ENCODE results near the gene GRK2. TPM values are rescaled to one million over a fixed set of nuclear protein-coding genes. Genes with fewer than 3 reads are reported as not detected.
A peak's percentile ranks its signal among the peaks of the same experiment; 100 is the strongest.

The GRK2 gene
- total RNA-seq, 1 experiment from 2014 or later, result 48.1 TPM

DNA sequence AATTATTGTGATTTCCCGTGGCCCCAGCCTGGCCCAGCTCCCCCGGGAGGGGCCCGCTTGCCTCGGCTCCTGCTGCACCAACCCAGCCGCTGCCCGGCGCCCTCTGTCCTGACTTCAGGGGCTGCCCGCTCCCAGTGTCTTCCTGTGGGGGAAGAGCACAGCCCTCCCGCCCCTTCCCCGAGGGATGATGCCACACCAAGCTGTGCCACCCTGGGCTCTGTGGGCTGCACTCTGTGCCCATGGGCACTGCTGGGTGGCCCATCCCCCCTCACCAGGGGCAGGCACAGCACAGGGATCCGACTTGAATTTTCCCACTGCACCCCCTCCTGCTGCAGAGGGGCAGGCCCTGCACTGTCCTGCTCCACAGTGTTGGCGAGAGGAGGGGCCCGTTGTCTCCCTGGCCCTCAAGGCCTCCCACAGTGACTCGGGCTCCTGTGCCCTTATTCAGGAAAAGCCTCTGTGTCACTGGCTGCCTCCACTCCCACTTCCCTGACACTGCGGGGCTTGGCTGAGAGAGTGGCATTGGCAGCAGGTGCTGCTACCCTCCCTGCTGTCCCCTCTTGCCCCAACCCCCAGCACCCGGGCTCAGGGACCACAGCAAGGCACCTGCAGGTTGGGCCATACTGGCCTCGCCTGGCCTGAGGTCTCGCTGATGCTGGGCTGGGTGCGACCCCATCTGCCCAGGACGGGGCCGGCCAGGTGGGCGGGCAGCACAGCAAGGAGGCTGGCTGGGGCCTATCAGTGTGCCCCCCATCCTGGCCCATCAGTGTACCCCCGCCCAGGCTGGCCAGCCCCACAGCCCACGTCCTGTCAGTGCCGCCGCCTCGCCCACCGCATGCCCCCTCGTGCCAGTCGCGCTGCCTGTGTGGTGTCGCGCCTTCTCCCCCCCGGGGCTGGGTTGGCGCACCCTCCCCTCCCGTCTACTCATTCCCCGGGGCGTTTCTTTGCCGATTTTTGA lies 19.5 kb downstream of the GRK2 start:
- Mint-ChIP-seq H3K27me3 (ENCODE audit: insufficient read depth, unreplicated experiment) (no peaks in the 10 kb centered on the region), H3K9me3 (ENCODE audit: unreplicated experiment) (no peaks in the 10 kb centered on the region), H3K36me3 (ENCODE audit: insufficient read depth, unreplicated experiment) (peaks cover 31% of the 10 kb centered on the region), H3K4me1 (ENCODE audit: insufficient read depth, unreplicated experiment) (peaks cover 13% of the 10 kb centered on the region), H3K27ac (ENCODE audit: low read depth, unreplicated experiment) (no peak overlapping the region), H3K4me3 (ENCODE audit: unreplicated experiment) (no peak overlapping the region)
- BruUV-seq (replicated peaks), result TSS peak; percentile 31
- intact Hi-C loops (cut with micrococcal nuclease), result no loop called here
- TF ChIP-seq, protein P1, sequence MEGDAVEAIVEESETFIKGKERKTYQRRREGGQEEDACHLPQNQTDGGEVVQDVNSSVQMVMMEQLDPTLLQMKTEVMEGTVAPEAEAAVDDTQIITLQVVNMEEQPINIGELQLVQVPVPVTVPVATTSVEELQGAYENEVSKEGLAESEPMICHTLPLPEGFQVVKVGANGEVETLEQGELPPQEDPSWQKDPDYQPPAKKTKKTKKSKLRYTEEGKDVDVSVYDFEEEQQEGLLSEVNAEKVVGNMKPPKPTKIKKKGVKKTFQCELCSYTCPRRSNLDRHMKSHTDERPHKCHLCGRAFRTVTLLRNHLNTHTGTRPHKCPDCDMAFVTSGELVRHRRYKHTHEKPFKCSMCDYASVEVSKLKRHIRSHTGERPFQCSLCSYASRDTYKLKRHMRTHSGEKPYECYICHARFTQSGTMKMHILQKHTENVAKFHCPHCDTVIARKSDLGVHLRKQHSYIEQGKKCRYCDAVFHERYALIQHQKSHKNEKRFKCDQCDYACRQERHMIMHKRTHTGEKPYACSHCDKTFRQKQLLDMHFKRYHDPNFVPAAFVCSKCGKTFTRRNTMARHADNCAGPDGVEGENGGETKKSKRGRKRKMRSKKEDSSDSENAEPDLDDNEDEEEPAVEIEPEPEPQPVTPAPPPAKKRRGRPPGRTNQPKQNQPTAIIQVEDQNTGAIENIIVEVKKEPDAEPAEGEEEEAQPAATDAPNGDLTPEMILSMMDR (IDR thresholded peaks at IDR 0.05; ENCODE audit: unreplicated experiment), result no peak
- POLR2A ChIA-PET, result interaction anchor here (0.6 to 4.8 kb wide), 2 partner anchors 8 to 17 kb away, joined by 3 to 51 read pairs; partner anchors contain the start of gene SSH3
- DNase-seq (ENCODE audit: unreplicated experiment), result no peak
- CTCF ChIA-PET, result interaction anchor here (0.6 kb wide), 1 partner anchor 94 kb away, joined by 3 read pairs; no protein-coding TSS in a partner anchor

DNA sequence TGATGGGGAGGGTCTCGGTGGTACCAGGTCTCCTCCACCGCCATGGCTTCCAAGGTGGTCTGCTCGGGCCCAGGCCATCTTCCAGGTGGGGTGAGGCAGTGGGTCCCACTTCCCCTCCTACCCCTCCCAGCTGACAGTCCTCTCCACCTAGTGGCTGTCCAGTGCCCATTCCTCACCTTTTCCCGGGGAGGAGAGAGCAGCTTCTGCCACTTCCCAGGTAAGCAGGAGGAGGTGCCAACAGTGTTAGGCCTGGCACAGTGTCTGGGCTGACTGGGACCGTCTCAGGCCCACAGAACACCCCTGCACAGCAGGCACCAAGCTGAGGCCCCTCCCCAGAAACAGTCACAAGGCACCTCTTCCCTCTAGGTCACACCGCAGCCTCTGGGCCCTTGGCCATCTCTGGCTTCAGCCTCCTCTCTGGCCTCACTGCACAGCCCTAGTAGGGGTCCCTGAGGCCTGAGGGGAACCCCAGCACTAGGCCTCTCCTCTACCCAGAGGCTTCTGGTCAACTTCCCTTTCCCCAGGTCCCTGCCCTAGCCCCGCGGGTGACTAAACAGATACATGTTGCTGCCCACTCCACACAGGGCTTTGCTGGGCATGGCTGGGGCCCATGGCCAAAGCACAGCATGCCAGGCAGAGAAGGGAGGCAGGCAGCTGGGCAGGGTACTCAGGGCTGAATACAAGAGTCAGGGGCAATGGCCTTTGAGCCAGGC lies 20.5 kb downstream of the GRK2 start:
- TF ChIP-seq, protein P1 (IDR thresholded peaks at IDR 0.05; ENCODE audit: unreplicated experiment), result no peak
- H3K36me3 Mint-ChIP-seq (ENCODE audit: insufficient read depth, unreplicated experiment), result peaks cover 35% of the 10 kb centered on the region
- peak overlapping the region; percentile 96 for H3K27ac Mint-ChIP-seq (ENCODE audit: low read depth, unreplicated experiment)
- POLR2A ChIA-PET, result interaction anchor here (0.6 to 4.8 kb wide), 2 partner anchors 9 to 16 kb away, joined by 3 to 51 read pairs; partner anchors contain the start of gene SSH3
- CTCF ChIA-PET, result interaction anchor here (0.6 kb wide), 1 partner anchor 93 kb away, joined by 3 read pairs; no protein-coding TSS in a partner anchor
- peaks cover 13% of the 10 kb centered on the region for H3K4me1 Mint-ChIP-seq (ENCODE audit: insufficient read depth, unreplicated experiment)
- DNase-seq (ENCODE audit: unreplicated experiment), result no peak
- H3K4me3 Mint-ChIP-seq (ENCODE audit: unreplicated experiment), result peak overlapping the region; percentile 92
- intact Hi-C loops (cut with micrococcal nuclease), result no loop called here
- BruUV-seq (replicated peaks), result no TSS peak
- no peaks in the 10 kb centered on the region for H3K9me3 Mint-ChIP-seq (ENCODE audit: unreplicated experiment)
- H3K27me3 Mint-ChIP-seq (ENCODE audit: insufficient read depth, unreplicated experiment), result no peaks in the 10 kb centered on the region

DNA sequence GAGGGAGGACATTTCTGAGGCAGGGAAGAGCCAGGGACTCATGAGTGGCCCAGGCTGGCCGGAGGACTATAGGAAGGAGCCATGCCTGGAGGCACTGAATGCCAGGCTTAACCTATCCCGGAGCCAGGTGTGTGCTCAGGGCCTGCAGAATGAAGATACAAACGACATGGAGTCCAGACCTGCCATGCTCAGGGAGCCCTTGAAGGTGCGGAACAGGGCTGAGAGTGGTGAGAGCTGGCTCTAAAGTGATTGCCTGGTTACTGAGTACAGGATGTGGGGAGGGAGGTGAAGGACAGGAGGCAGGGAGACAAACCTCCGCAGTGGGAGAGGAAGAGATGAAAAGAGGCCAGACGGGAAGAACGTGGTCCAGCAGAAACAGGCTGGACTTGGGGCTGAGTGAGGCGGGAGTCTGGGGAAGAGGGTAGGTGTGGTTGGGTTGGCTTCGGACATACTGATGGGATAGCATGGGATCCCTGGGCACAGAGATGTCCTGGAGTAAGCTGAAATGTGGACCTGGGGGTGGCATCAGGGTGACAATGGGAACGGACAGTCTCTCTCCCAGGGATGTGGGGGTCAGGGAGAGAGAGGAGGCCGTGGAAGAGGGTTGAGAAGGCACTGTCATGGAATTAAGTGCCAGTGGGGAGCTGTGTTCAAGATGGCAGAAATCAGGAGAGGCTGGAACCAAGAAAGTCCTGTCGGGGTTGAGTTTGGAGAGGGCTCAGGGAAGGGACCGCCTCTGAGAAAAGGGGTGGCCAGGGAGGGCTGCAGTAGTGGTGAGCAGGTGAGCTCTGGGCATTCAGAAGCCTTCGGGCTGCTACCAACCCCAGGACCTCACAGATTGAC lies 21.3 kb downstream of the GRK2 start:
- ChIA-PET CTCF (interaction anchor here (0.7 to 2.0 kb wide), 5 partner anchors 20 to 231 kb away, joined by 3 to 7 read pairs (median 3); no protein-coding TSS in a partner anchor), POLR2A (interaction anchor here (0.6 to 4.8 kb wide), 18 partner anchors 8 to 1964 kb away, joined by 3 to 51 read pairs (median 6); partner anchors contain the start of genes GRK2, MRPL11, RAD9A and SSH3)
- H3K27me3 Mint-ChIP-seq (ENCODE audit: insufficient read depth, unreplicated experiment), result no peaks in the 10 kb centered on the region
- no peaks in the 10 kb centered on the region for H3K9me3 Mint-ChIP-seq (ENCODE audit: unreplicated experiment)
- H3K4me1 Mint-ChIP-seq (ENCODE audit: insufficient read depth, unreplicated experiment), result peaks cover 16% of the 10 kb centered on the region
- DNase-seq (ENCODE audit: unreplicated experiment), result no peak
- H3K4me3 Mint-ChIP-seq (ENCODE audit: unreplicated experiment), result peak overlapping the region; percentile 92
- TSS peak; percentile 94 for BruUV-seq (replicated peaks)
- intact Hi-C loops (cut with micrococcal nuclease), result no loop called here
- TF ChIP-seq, protein P1 (IDR thresholded peaks at IDR 0.05; ENCODE audit: unreplicated experiment), result no peak
- H3K27ac Mint-ChIP-seq (ENCODE audit: low read depth, unreplicated experiment), result peak overlapping the region; percentile 96
- peaks cover 37% of the 10 kb centered on the region for H3K36me3 Mint-ChIP-seq (ENCODE audit: insufficient read depth, unreplicated experiment)

All from MCF 10A (cell line).